HCT116 (cell line): Measurements from ENCODE around the gene OBSCN. TPM values are rescaled to one million over a fixed set of nuclear protein-coding genes. Genes with fewer than 3 reads are reported as not detected.

ENCODE experiments used
- ATAC-seq: fragments of 200-7000 bp; cut with Tn5 transposase; 2 replicates; pipeline ENCODE4 v1.9.1; 2020; ENCODE audit warnings: mild to moderate bottlenecking, moderate library complexity
- BruUV-seq: library from RNA; stranded (reverse); fragments of 400-500 nt; replicated peaks from 2 replicates; lab custom pipeline; 2021; lab: Mats Ljungman, UMichigan
- CTCF ChIA-PET: fragments of 300-600 bp; sonication (Branson Sonifier 250); formaldehyde crosslinking; loops from one replicate; lab custom pipeline; 2021; ENCODE audit warnings: antibody characterized with exemption; lab: Charles Lee
- POLR2A ChIA-PET: fragments of 300-600, 350-600 bp; sonication (Branson Sonifier 250); formaldehyde crosslinking; loops from one replicate; lab custom pipeline; 2021; ENCODE audit warnings: antibody characterized with exemption; lab: Charles Lee
- RAD21 ChIA-PET, 2 experiments: fragments of 300-600 bp; sonication (Branson Sonifier 250); formaldehyde crosslinking; loops; one replicate each; lab custom pipeline; 2023; ENCODE audit warnings: low total read pairs in 2 of 2; ENCODE audit not compliant: uncharacterized antibody in 2 of 2, unreplicated experiment in 2 of 2, low non-redundant PET in 1 of 2; lab: Charles Lee
- DNase-seq: peaks from one replicate; pipeline ENCODE4 v3.0.0-alpha.2; 2010; ENCODE audit warnings: low read depth, low spot score
- H2AFZ ChIP-seq: fragments of 200-600 bp; shearing (Covaris generic), sonication (generic); 2 replicates; pipeline ENCODE4 v1.6.1; 2017; ENCODE audit warnings: low read depth, mixed run types, mixed read lengths, antibody characterized with exemption, low read length; ENCODE audit not compliant: poor library complexity, severe bottlenecking
- H3K27ac ChIP-seq: 2 replicates; pipeline ENCODE4 v1.5.1; 2012; ENCODE audit warnings: low read depth, low read length
- H3K27me3 ChIP-seq: fragments of 200-600 bp; sonication (generic); 2 replicates; pipeline ENCODE4 v1.6.1; 2016; ENCODE audit warnings: mixed run types, low read length, mixed read lengths; ENCODE audit not compliant: insufficient read depth
- H3K36me3 ChIP-seq, 2 experiments: fragments of 200-500 bp in 1 of 2; fragments of 200-600 bp in 1 of 2; sonication (Bioruptor generic) in 1 of 2; sonication (generic) in 1 of 2; 2 replicates each; pipeline versions ENCODE4 v1.5.1 to v1.6.1; 2014 to 2016; ENCODE audit warnings: low read length in 2 of 2, inconsistent platforms in 1 of 2, mixed read lengths in 1 of 2, mixed run types in 1 of 2; ENCODE audit not compliant: insufficient read depth in 2 of 2, control insufficient read depth in 1 of 2
- H3K4me1 ChIP-seq, 2 experiments: fragments of 200-600 bp in 1 of 2; sonication (generic) in 1 of 2; 2 replicates each; pipeline versions ENCODE4 v1.5.1 to v1.6.1; 2012 to 2017; ENCODE audit warnings: low read length in 2 of 2, inconsistent platforms in 1 of 2, mild to moderate bottlenecking in 1 of 2, mixed read lengths in 1 of 2, mixed run types in 1 of 2, moderate library complexity in 1 of 2; ENCODE audit not compliant: insufficient read depth in 2 of 2, control insufficient read depth in 1 of 2
- H3K4me2 ChIP-seq: fragments of 200-600 bp; sonication (generic); 2 replicates; pipeline ENCODE4 v1.6.1; 2017; ENCODE audit warnings: mixed run types, low read length, mixed read lengths
- H3K4me3 ChIP-seq, 2 experiments: fragments of 200-600 bp in 1 of 2; sonication (generic) in 1 of 2; replicated peaks in 1 of 2; 2 replicates each; pipeline ENCODE4 v1.5.1; 2011 to 2016; ENCODE audit warnings: low read length in 2 of 2, control low read depth in 1 of 2, low read depth in 1 of 2, mild to moderate bottlenecking in 1 of 2, mixed read lengths in 1 of 2, mixed run types in 1 of 2
- H3K79me2 ChIP-seq: fragments of 200-600 bp; sonication (generic); 2 replicates; pipeline ENCODE4 v1.6.1; 2017; ENCODE audit warnings: mild to moderate bottlenecking, mixed run types, low read length, moderate library complexity, mixed read lengths; ENCODE audit not compliant: insufficient read depth
- H3K9ac ChIP-seq: fragments of 200-600 bp; sonication (generic); 2 replicates; pipeline ENCODE4 v1.6.1; 2016; ENCODE audit warnings: low read length, mixed read lengths
- H3K9me2 ChIP-seq: fragments of 200-600 bp; sonication (generic), shearing (Covaris generic); 2 replicates; pipeline ENCODE4 v1.6.1; 2017; ENCODE audit warnings: mixed run types, mild to moderate bottlenecking, moderate library complexity; ENCODE audit not compliant: insufficient read depth
- H3K9me3 ChIP-seq, 2 experiments: fragments of 200-500 bp in 1 of 2; fragments of 200-600 bp in 1 of 2; sonication (Bioruptor generic) in 1 of 2; sonication (generic) in 1 of 2; 2 replicates each; pipeline ENCODE4 v1.6.1; 2014 to 2017; ENCODE audit warnings: low read length in 2 of 2, mixed read lengths in 2 of 2, inconsistent platforms in 1 of 2, low read depth in 1 of 2, mild to moderate bottlenecking in 1 of 2, mixed run types in 1 of 2, moderate library complexity in 1 of 2; ENCODE audit not compliant: control insufficient read depth in 1 of 2, insufficient read depth in 1 of 2
- H4K20me1 ChIP-seq: fragments of 200-600 bp; sonication (generic), shearing (Covaris generic); 2 replicates; pipeline ENCODE4 v1.6.1; 2017; ENCODE audit warnings: mixed run types, mild to moderate bottlenecking, moderate library complexity; ENCODE audit not compliant: insufficient read depth
- TCF7L2 ChIP-seq: IDR thresholded peaks from 2 replicates; pipeline ENCODE4 v1.7.0; 2011; ENCODE audit warnings: borderline replicate concordance, inconsistent platforms; ENCODE audit not compliant: insufficient read depth, insufficient read length; ENCODE audit errors: extremely low read depth
- intact Hi-C: fragments of 100-400 bp; cut with micrococcal nuclease; formaldehyde crosslinking; loops from 2 replicates; pipeline ENCODE4 v1.10.0; 2022
- total RNA-seq: library from RNA; stranded (reverse); gene quantifications from one replicate; pipeline ENCODE4 v1.2.1, GENCODE V29; 2021; ENCODE audit not compliant: unreplicated experiment
- TF ChIP-seq, protein P1 (sequence below), 3 experiments: fragments of 200-600 bp in 1 of 3; sonication (generic) in 1 of 3; IDR thresholded peaks in 2 of 3; conservative IDR thresholded peaks in 1 of 3; 2 replicates each; pipeline ENCODE4 v1.5.1; 2012 to 2017; ENCODE audit warnings: low read depth in 2 of 3, low read length in 2 of 3, antibody characterized with exemption in 1 of 3, borderline replicate concordance in 1 of 3, control low read depth in 1 of 3, mild to moderate bottlenecking in 1 of 3, mixed read lengths in 1 of 3, mixed run types in 1 of 3, moderate library complexity in 1 of 3; ENCODE audit not compliant: insufficient read depth in 1 of 3
- TF ChIP-seq, protein P2 (sequence below): IDR thresholded peaks from 2 replicates; pipeline ENCODE4 v1.6.1; 2012
- TF ChIP-seq, protein P3 (sequence below): IDR thresholded peaks from 2 replicates; pipeline ENCODE4 v1.6.1; 2011; ENCODE audit warnings: mild to moderate bottlenecking, low read length, moderate library complexity; ENCODE audit not compliant: insufficient replicate concordance; ENCODE audit errors: extremely low read depth

The OBSCN gene
- total RNA-seq, 1 experiment from 2014 or later, result 16.6 TPM

DNA sequence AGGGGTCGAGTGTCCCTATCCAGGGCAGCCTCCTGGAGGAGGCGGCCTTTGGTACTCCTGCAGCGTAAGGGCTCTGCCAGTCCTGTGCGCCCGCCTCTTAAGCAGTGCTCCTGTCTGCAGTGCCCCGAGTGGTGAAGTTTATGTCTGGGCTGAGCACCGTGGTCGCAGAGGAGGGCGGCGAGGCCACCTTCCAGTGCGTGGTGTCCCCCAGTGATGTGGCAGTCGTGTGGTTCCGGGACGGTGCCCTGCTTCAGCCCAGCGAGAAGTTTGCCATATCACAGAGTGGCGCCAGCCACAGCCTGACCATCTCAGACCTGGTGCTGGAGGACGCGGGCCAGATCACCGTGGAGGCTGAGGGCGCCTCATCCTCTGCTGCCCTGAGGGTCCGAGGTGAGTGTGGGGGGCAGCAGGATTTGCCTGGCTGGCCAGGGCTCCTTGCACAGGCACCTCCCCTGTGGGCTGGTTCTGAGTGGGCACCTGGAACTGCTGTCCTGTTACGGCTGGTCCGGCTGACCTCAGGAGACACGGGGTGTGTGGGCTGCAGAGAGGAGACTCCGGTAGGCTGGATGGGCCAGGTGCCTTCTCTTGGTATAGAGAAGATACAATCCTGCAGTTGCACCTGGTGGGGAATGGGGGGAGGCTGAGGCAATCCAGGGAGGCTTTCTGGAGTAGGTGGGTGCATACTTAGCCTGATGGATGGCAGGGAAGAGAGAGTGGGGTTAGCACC, 66.8 kb downstream of the OBSCN start:
- ATAC-seq (peak; percentile 37; the same call in 1 of the 2 replicates), DNase-seq (no peak)
- H3K36me3 ChIP-seq, result no peaks in the 10 kb centered on the region; a peak in 1 of 4 replicates
- H4K20me1 ChIP-seq, result no peaks in the 10 kb centered on the region
- BruUV-seq, result no TSS peak
- RAD21 ChIA-PET, result no interaction called here
- no peak overlapping the region for H3K27ac ChIP-seq
- H3K9ac ChIP-seq, result 0 out of 2 replicates have a peak overlapping the region, but pooled peaks have one; percentile 70
- intact Hi-C loops, result no loop called here
- POLR2A ChIA-PET, result no interaction called here
- no peak overlapping the region for H2AFZ ChIP-seq
- H3K4me2 ChIP-seq, result peak overlapping the region; percentile 96
- TF ChIP-seq, protein P1, sequence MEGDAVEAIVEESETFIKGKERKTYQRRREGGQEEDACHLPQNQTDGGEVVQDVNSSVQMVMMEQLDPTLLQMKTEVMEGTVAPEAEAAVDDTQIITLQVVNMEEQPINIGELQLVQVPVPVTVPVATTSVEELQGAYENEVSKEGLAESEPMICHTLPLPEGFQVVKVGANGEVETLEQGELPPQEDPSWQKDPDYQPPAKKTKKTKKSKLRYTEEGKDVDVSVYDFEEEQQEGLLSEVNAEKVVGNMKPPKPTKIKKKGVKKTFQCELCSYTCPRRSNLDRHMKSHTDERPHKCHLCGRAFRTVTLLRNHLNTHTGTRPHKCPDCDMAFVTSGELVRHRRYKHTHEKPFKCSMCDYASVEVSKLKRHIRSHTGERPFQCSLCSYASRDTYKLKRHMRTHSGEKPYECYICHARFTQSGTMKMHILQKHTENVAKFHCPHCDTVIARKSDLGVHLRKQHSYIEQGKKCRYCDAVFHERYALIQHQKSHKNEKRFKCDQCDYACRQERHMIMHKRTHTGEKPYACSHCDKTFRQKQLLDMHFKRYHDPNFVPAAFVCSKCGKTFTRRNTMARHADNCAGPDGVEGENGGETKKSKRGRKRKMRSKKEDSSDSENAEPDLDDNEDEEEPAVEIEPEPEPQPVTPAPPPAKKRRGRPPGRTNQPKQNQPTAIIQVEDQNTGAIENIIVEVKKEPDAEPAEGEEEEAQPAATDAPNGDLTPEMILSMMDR (IDR thresholded peaks at IDR 0.05 in 2 of 3, conservative IDR thresholded peaks at IDR 0.05 in 1 of 3; ENCODE audit: borderline replicate concordance in 1 of 3, insufficient read depth in 1 of 3, low read depth in 2 of 3, low read length in 2 of 3), result peak in 1 of 3 experiments; percentile 20; a peak in 2 of 6 replicates
- no peak for TF ChIP-seq TCF7L2
- TF ChIP-seq, protein P2, sequence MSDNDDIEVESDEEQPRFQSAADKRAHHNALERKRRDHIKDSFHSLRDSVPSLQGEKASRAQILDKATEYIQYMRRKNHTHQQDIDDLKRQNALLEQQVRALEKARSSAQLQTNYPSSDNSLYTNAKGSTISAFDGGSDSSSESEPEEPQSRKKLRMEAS, result no peak
- TF ChIP-seq, protein P3, sequence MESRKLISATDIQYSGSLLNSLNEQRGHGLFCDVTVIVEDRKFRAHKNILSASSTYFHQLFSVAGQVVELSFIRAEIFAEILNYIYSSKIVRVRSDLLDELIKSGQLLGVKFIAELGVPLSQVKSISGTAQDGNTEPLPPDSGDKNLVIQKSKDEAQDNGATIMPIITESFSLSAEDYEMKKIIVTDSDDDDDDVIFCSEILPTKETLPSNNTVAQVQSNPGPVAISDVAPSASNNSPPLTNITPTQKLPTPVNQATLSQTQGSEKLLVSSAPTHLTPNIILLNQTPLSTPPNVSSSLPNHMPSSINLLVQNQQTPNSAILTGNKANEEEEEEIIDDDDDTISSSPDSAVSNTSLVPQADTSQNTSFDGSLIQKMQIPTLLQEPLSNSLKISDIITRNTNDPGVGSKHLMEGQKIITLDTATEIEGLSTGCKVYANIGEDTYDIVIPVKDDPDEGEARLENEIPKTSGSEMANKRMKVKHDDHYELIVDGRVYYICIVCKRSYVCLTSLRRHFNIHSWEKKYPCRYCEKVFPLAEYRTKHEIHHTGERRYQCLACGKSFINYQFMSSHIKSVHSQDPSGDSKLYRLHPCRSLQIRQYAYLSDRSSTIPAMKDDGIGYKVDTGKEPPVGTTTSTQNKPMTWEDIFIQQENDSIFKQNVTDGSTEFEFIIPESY, result no peak
- no peaks in the 10 kb centered on the region for H3K79me2 ChIP-seq
- H3K4me1 ChIP-seq, result peaks cover 6 to 18% of the 10 kb centered on the region in 2 experiments; a peak in 3 of 4 replicates
- CTCF ChIA-PET, result interaction anchor here (1.4 kb wide), 1 partner anchor 61 kb away, joined by 3 read pairs; no protein-coding TSS in a partner anchor
- H3K4me3 ChIP-seq, result peak overlapping the region in 1 of 2 experiments; percentile 72; a peak in 2 of 4 replicates
- H3K9me3 ChIP-seq, result no peaks in the 10 kb centered on the region
- no peaks in the 10 kb centered on the region for H3K27me3 ChIP-seq
- H3K9me2 ChIP-seq, result no peaks in the 10 kb centered on the region
